Subcutaneous adipose tissue (tissue), 4 donors: ENCODE measurements around the gene LMCD1. TPM values are rescaled to one million over a fixed set of nuclear protein-coding genes. Genes with fewer than 3 reads are reported as not detected.

Experiments used
- CTCF ChIP-seq: fragments of 450-650 bp; IDR thresholded peaks from one replicate; pipeline ENCODE4 v1.5.1; 2016; ENCODE audit warnings: low read depth, mild to moderate bottlenecking, control low read depth, antibody characterized with exemption, moderate library complexity
- total RNA-seq, 4 donors: library from RNA; depleted of rRNA; stranded (reverse); fragments of >200 nt; gene quantifications; one replicate each; pipeline ENCODE4 v1.1.0, GENCODE V29; 2016

The LMCD1 gene
- total RNA-seq, 4 donors from 2014 or later = 211 to 464 (median 276) TPM

- no peak for TF ChIP-seq CTCF
These were observed 12.3 kb upstream of the LMCD1 start for GRCh38 chr3:8489278-8489792.

GRCh38 chr3:8490079-8490552, 11.5 kb upstream of the LMCD1 start:
- TF ChIP-seq CTCF = no peak

GRCh38 chr3:8491271-8492144, 10.1 kb upstream of the LMCD1 start:
- TF ChIP-seq CTCF = no peak

- no peak for TF ChIP-seq CTCF
These were observed 8.7 kb upstream of the LMCD1 start for GRCh38 chr3:8492744-8493511.

GRCh38 chr3:8493744-8494143, 7.9 kb upstream of the LMCD1 start:
- no peak for TF ChIP-seq CTCF

GRCh38 chr3:8494327-8494726, 7.3 kb upstream of the LMCD1 start:
- TF ChIP-seq CTCF = no peak

- TF ChIP-seq CTCF = no peak
These were observed 4.0 kb upstream of the LMCD1 start for GRCh38 chr3:8497582-8497981.
